ENCODE measurements around the gene ETNK2.

Gene ETNK2

DNA sequence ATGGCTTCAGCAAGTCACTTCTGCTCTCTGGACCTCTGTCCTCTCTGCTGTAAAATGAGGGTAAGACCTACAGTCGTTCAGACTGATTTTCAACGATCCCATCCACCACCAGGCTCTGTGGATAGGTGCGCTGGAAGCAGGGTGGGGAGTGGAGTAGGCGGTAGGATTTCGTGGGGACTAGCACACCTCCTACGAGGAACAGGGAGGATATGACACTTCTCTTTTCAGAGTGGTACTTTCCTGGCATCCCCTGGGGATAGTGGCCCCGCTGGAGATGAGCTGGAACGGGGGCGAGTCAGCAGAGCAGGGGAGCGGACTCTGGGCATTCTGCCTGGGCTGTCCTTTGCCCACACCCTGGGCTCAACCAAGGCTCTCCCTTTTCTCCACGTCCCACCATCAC, 17.7 kb downstream of the ETNK2 start:
- DNase-seq (ENCODE audit: low spot score in 2 of 2) = no peak
- in situ Hi-C loops (cut with MboI; ENCODE audit: low sequenced_read_pairs) = loop anchor here (25.0 kb wide), 1 partner anchor 622 kb away; no protein-coding TSS in a partner anchor
- no peak overlapping the region for H3K4me3 ChIP-seq
- peaks cover 10% of the 10 kb centered on the region for H3K4me1 ChIP-seq
- no peaks in the 10 kb centered on the region for H3K9me3 ChIP-seq
- H3K36me3 ChIP-seq (replicated peaks) = no peaks in the 10 kb centered on the region
- no peaks in the 10 kb centered on the region for H3K27me3 ChIP-seq (ENCODE audit: low read depth)

- DNase-seq (ENCODE audit: low spot score in 2 of 2) = no peak
- H3K4me3 ChIP-seq = no peak overlapping the region
- in situ Hi-C loops (cut with MboI; ENCODE audit: low sequenced_read_pairs) = loop anchor here (25.0 kb wide), 1 partner anchor 620 kb away; no protein-coding TSS in a partner anchor
- H3K9me3 ChIP-seq = no peaks in the 10 kb centered on the region
- no peaks in the 10 kb centered on the region for H3K27me3 ChIP-seq (ENCODE audit: low read depth)
- peaks cover 15% of the 10 kb centered on the region for H3K4me1 ChIP-seq
- no peaks in the 10 kb centered on the region; the same call in 1 of the 2 replicates for H3K36me3 ChIP-seq (replicated peaks)
These were observed 19.1 kb downstream of the ETNK2 start for GRCh38 chr1:204132718-204133117.

- H3K36me3 ChIP-seq (replicated peaks) = no peaks in the 10 kb centered on the region; the same call in 1 of the 2 replicates
- peaks cover 15% of the 10 kb centered on the region for H3K4me1 ChIP-seq
- H3K27me3 ChIP-seq (ENCODE audit: low read depth) = no peaks in the 10 kb centered on the region
- in situ Hi-C loops (cut with MboI; ENCODE audit: low sequenced_read_pairs) = loop anchor here (25.0 kb wide), 1 partner anchor 620 kb away; no protein-coding TSS in a partner anchor
- H3K9me3 ChIP-seq = no peaks in the 10 kb centered on the region
- DNase-seq (ENCODE audit: low spot score in 2 of 2) = no peak
- H3K4me3 ChIP-seq = no peak overlapping the region
These were observed 19.9 kb downstream of the ETNK2 start for GRCh38 chr1:204131978-204132377.

DNA sequence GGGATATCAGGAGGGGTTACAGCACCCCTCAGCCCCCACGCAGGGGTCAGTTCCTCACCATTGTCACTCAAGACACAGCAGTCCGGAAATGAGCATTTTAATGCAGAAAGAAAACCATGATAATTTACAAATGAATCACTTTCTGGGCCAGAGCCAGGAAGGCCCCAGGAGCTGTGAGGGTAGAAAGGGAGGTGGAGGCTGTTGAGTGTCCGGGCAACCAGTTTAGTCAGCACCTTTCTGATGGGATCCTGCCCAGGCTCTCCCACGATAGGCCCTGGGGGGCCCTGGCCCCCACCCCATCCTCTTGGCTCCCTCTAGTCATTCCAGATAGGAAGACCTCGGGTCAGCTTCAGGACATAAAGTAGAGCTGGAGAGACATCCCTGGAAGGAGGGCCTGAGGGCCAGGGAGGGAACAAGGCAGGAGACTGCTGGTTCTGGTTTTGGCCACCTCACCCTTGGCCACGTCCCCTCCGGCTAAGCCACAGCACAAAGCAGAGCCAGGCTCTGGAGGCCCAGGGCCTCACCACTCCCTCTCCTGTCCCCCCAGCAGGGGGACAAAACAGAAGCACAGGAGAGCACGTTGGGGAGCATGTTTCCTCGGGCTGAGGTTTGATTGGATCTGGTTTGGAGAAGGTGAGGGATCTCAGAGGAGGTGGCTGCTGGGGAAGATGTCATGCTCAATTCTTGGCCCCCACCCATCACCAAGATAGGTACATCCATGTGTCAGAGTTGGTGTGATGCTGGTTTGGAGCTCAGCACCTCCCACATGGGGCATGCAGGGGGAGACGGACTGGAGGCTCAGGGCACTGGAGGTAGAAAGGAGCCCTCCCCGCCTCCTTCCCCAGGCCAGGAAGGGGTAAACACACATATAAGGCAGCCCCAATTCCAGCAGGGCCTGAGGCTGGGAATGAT, 20.6 kb downstream of the ETNK2 start:
- in situ Hi-C loops (cut with MboI; ENCODE audit: low sequenced_read_pairs) = loop anchor here (25.0 kb wide), 1 partner anchor 619 kb away; no protein-coding TSS in a partner anchor
- Histone ChIP-seq H3K4me1 (peaks cover 15% of the 10 kb centered on the region), H3K27me3 (ENCODE audit: low read depth) (no peaks in the 10 kb centered on the region), H3K36me3 (replicated peaks) (peaks cover 4% of the 10 kb centered on the region), H3K9me3 (no peaks in the 10 kb centered on the region), H3K4me3 (no peak overlapping the region)
- DNase-seq (ENCODE audit: low spot score in 2 of 2) = peak in 1 of 2 experiments; percentile 49

DNA sequence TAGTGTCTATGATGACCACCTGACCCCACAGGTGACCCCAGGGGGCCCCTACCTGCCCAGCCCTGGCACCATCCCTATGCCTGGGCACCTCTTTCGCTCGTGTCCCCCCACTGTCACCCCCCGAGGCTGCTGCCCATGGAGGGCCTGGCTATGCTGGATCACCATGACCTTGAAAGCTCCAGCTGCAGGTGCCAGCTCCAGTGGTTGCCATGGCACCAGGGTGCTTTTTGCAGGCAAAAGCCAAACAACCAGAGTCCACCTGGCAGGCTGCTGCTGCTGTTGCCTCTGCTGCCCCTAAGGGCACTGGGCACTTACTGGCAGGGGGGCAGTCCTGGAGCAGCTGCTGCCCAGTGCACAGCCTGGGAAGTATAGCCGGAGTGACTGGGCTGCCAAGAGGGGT, 21.7 kb downstream of the ETNK2 start:
- H3K9me3 ChIP-seq = no peaks in the 10 kb centered on the region
- DNase-seq (ENCODE audit: low spot score in 2 of 2) = peak in 1 of 2 experiments; percentile 23
- peaks cover 15% of the 10 kb centered on the region for H3K4me1 ChIP-seq
- H3K27me3 ChIP-seq (ENCODE audit: low read depth) = no peaks in the 10 kb centered on the region
- H3K4me3 ChIP-seq = no peak overlapping the region
- in situ Hi-C loops (cut with MboI; ENCODE audit: low sequenced_read_pairs) = loop anchor here (25.0 kb wide), 1 partner anchor 618 kb away; no protein-coding TSS in a partner anchor
- H3K36me3 ChIP-seq (replicated peaks) = peaks cover 8% of the 10 kb centered on the region

GRCh38 chr1:204128964-204129896, 22.6 kb downstream of the ETNK2 start:
- DNase-seq (ENCODE audit: low spot score in 2 of 2) = peak; percentile 69 to 86
- in situ Hi-C loops (cut with MboI; ENCODE audit: low sequenced_read_pairs) = loop anchor here (5.0 to 25.0 kb wide), 2 partner anchors 257 to 617 kb away; no protein-coding TSS in a partner anchor
- H3K4me3 ChIP-seq = no peak overlapping the region
- peaks cover 13% of the 10 kb centered on the region for H3K36me3 ChIP-seq (replicated peaks)
- no peaks in the 10 kb centered on the region for H3K9me3 ChIP-seq
- H3K27me3 ChIP-seq (ENCODE audit: low read depth) = no peaks in the 10 kb centered on the region
- peaks cover 15% of the 10 kb centered on the region for H3K4me1 ChIP-seq

DNA sequence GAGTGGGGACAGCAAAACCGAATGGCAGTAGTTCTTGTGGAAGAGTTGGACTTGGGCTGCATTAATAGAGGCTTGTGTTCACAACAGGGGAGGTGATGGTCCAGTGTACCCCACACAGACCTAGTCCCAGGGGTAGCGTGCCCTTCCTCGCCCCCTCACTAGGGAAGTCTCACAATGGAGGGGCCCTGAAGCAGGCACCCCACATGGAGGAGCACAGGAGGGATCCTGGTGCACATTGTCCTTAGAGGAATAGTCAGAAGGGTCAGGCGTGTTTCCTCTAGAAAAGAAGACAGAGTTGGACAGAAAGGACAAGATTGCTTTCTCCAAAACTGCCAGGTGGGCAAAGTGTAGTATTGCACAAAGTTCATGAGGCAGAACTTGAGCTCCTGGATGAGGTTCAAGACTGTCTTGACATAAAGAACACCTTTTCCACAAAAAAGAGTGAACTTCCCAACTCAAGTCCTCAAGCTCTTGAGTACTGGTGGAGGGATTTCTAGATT, 23.3 kb downstream of the ETNK2 start:
- Histone ChIP-seq H3K9me3 (no peaks in the 10 kb centered on the region), H3K36me3 (replicated peaks) (peaks cover 16% of the 10 kb centered on the region), H3K27me3 (ENCODE audit: low read depth) (no peaks in the 10 kb centered on the region), H3K4me3 (no peak overlapping the region), H3K4me1 (peaks cover 15% of the 10 kb centered on the region)
- no peak for DNase-seq (ENCODE audit: low spot score in 2 of 2)
- in situ Hi-C loops (cut with MboI; ENCODE audit: low sequenced_read_pairs) = loop anchor here (5.0 to 25.0 kb wide), 2 partner anchors 256 to 616 kb away; no protein-coding TSS in a partner anchor

DNA sequence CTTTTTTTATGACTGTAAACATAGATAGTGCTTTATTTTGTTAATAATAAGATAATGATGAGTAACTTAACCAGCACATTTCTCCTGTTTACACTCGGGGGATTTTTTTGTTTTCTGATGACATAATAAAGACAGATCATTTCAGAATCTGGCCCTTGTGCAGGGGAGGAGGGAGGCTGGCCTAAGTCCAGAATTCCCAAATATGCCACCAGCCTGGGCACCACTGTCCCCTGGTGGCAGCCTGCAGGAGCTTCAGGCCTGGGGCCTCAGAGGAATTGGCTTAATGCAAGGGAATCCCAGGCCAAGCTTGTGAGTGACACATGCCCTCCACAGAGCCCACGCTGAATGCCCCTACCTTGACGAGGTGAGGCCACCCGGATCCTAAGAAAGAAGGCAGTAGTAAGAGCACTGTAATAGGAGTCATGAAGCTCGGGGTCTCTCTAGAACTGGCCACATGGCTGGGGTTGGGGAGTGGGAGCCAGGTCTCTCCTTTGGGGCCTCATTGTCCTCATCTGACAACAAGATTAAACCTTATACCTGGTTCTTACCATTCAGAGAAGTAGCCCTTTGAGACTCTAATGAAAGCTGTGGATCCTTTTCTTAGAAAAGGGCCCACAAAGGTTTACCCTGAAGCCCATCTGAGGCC, 24.1 kb downstream of the ETNK2 start:
- peaks cover 15% of the 10 kb centered on the region for H3K4me1 ChIP-seq
- peaks cover 24% of the 10 kb centered on the region for H3K36me3 ChIP-seq (replicated peaks)
- in situ Hi-C loops (cut with MboI; ENCODE audit: low sequenced_read_pairs) = loop anchor here (5.0 to 25.0 kb wide), 2 partner anchors 255 to 615 kb away; no protein-coding TSS in a partner anchor
- peak; percentile 69 to 81 for DNase-seq (ENCODE audit: low spot score in 2 of 2)
- H3K27me3 ChIP-seq (ENCODE audit: low read depth) = no peaks in the 10 kb centered on the region
- H3K4me3 ChIP-seq = no peak overlapping the region
- H3K9me3 ChIP-seq = no peaks in the 10 kb centered on the region

GRCh38 chr1:204126956-204127355, 24.9 kb downstream of the ETNK2 start:
- in situ Hi-C loops (cut with MboI; ENCODE audit: low sequenced_read_pairs) = loop anchor here (5.0 to 25.0 kb wide), 2 partner anchors 255 to 615 kb away; no protein-coding TSS in a partner anchor
- peaks cover 28% of the 10 kb centered on the region for H3K36me3 ChIP-seq (replicated peaks)

DNA sequence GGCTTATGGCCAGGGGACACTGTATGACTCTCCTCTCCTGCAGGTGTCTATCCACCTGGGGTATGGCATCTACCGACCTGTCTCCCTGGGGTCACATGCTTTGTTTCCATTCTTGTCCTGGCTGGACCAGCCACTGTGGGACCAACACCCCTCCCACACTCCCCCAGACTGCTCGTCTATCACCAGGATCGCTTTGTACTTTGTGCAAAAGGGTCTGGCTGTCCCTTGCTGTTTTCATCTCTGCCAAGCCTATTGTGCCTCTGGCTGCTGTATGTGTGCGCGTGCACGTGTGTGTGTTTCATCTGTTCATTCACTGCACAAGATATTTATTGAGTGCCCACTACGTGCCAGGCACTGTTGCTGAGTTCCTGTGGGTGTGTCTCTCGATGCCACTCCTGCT, 25.5 kb downstream of the ETNK2 start:
- Histone ChIP-seq H3K4me1 (peaks cover 15% of the 10 kb centered on the region), H3K27me3 (ENCODE audit: low read depth) (no peaks in the 10 kb centered on the region), H3K4me3 (no peak overlapping the region), H3K36me3 (replicated peaks) (peaks cover 28% of the 10 kb centered on the region), H3K9me3 (no peaks in the 10 kb centered on the region)
- DNase-seq (ENCODE audit: low spot score in 2 of 2) = no peak
- in situ Hi-C loops (cut with MboI; ENCODE audit: low sequenced_read_pairs) = loop anchor here (5.0 to 25.0 kb wide), 2 partner anchors 254 to 614 kb away; no protein-coding TSS in a partner anchor

More at GRCh38 chr1:204126956-204127355, 24.9 kb downstream of the ETNK2 start:
- no peak for DNase-seq (ENCODE audit: low spot score in 2 of 2)
- H3K27me3 ChIP-seq (ENCODE audit: low read depth) = no peaks in the 10 kb centered on the region
- no peaks in the 10 kb centered on the region for H3K9me3 ChIP-seq
- H3K4me3 ChIP-seq = no peak overlapping the region
- peaks cover 15% of the 10 kb centered on the region for H3K4me1 ChIP-seq

DNA sequence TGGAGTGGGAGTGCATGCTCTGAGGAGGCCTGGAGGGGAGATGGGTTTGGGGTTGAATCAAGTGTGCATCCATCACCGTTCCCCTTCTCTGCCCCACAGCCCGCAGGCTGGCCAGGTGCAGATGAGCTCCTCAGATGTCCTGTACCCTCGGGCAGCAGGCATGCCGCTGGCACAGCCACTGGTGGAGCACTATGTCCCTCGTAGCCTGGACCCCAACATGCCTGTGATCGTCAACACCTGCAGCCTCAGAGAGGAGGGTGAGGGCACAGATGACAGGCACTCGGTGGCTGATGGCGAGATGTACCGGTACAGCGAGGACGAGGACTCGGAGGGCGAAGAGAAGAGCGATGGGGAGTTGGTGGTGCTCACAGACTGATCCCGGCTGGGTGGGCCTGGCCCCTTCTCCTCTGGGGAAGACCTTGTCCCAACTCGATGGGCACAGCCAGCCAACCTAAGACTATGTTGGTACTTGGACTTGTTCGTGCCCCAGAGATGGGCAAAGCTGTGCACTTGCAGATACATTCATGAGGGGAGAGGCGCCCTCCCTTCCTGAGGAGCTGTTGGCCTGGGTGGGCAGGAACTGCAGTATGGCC, 26.0 kb downstream of the ETNK2 start:
- Histone ChIP-seq H3K4me1 (peaks cover 10% of the 10 kb centered on the region), H3K4me3 (no peak overlapping the region), H3K9me3 (no peaks in the 10 kb centered on the region), H3K27me3 (ENCODE audit: low read depth) (no peaks in the 10 kb centered on the region), H3K36me3 (replicated peaks) (peaks cover 28% of the 10 kb centered on the region)
- no peak for DNase-seq (ENCODE audit: low spot score in 2 of 2)
- in situ Hi-C loops (cut with MboI; ENCODE audit: low sequenced_read_pairs) = loop anchor here (5.0 to 25.0 kb wide), 2 partner anchors 254 to 614 kb away; no protein-coding TSS in a partner anchor

- Histone ChIP-seq H3K36me3 (replicated peaks) (peaks cover 28% of the 10 kb centered on the region), H3K9me3 (no peaks in the 10 kb centered on the region), H3K27me3 (ENCODE audit: low read depth) (no peaks in the 10 kb centered on the region), H3K4me3 (no peak overlapping the region), H3K4me1 (peaks cover 8% of the 10 kb centered on the region)
- in situ Hi-C loops (cut with MboI; ENCODE audit: low sequenced_read_pairs) = loop anchor here (5.0 to 25.0 kb wide), 2 partner anchors 252 to 612 kb away; no protein-coding TSS in a partner anchor
- DNase-seq (ENCODE audit: low spot score in 2 of 2) = no peak
These were observed 27.2 kb downstream of the ETNK2 start for GRCh38 chr1:204124639-204125038.

Data from HAP-1 (cell line).